GM21723 (cell line): ENCODE results near the gene DESI2.
"Not testable (repeated sequence)": the region's sequence is repeated elsewhere in the genome, so short reads cannot be mapped to it uniquely, and the experiment has no call there.

Source experiments
- ATAC-seq: cut with Tn5 transposase; IDR thresholded peaks from one replicate; pipeline ENCODE4 v1.9.1; 2021; ENCODE audit warnings: mild to moderate bottlenecking, moderate library complexity; ENCODE audit not compliant: unreplicated experiment

The DESI2 gene

GRCh38 chr1:244654108-244655038 lies 1.4 kb downstream of the DESI2 start:
- no peak for ATAC-seq

GRCh38 chr1:244655186-244655585 lies 2.3 kb downstream of the DESI2 start:
- no peak for ATAC-seq

GRCh38 chr1:244657421-244657820 lies 4.5 kb downstream of the DESI2 start:
- no peak for ATAC-seq

- ATAC-seq: no peak
These were observed 6.8 kb downstream of the DESI2 start for GRCh38 chr1:244659694-244660093.

DNA sequence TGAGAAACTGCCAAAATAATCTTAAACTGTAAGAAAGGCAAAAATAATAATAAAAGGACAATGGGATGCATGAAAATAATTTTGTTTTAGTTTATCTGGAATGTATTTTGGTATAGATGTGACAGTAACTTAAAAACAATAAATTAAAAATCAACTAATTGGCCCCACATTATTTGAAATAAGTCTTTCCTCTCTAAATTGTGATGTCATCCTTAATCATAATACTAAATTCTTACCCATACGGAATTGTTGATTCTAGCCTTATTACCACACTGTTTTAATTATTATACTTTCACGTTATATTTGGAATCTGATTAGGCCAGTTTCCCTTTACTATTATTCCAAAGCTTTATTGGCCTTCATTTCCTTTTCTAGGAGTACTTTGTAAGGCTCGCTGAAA lies 7.7 kb downstream of the DESI2 start:
- no peak for ATAC-seq

DNA sequence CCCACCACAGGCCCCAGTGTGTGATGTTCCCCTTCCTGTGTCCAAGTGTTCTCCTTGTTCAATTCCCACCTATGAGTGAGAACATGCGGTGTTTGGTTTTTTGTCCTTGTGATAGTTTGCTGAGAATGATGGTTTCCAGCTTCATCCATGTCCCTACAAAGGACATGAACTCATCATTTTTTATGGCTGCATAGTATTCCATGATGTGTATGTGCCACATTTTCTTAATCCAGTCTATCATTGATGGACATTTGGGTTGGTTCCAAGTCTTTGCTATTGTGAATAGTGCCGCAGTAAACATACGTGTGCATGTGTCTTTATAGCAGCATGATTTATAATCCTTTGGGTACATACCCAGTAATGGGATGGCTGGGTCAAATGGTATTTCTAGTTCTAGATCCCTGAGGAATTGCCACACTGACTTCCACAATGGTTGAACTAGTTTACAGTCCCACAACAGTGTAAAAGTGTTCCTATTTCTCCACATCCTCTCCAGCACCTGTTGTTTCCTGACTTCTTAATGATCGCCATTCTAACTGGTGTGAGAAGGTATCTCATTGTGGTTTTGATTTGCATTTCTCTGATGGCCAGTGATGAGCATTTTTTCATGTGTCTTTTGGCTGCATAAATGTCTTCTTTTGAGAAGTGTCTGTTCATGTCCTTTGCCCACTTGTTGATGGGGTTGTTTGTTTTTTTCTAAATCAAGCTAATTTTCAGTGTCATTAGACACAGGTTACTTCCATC lies 8.8 kb downstream of the DESI2 start:
- not testable (repeated sequence) for ATAC-seq

DNA sequence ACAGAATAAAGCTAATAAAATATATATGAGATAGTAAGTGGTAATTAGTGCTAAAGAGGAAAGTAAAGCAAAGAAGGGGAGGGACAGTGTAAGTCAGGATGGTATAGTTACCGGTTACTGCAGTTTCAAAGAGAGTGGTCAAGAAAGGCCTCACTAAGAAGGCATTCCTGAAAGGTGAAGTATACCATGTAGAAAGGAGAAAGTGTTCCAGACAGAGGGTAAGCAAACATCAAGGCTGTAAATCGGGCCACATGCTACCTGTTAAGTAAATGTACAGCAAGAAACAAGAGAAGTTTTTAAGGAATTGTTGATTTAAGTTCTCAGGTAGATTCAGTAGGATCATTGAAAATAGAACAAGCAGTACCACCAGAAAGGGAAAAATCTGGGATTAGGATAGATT lies 9.7 kb downstream of the DESI2 start:
- ATAC-seq: no peak

DNA sequence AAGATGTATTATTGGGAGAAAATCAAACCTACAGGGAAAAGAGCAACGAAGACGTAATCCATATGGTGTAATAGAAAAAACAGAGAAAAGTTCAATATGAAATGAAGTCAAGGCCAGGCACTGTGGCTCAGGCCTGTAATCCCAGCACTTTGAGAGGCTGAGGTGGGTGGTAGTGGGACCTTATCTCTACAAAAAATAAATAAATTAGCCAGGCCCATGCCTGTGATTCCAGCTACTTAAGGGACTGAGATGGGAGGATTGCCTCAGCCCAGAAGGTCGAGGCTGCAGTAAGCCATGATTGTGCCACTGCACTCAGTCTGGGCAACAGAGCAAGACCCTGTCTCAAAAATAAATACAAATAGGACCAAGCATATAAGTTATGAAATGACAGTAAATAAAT lies 11.4 kb downstream of the DESI2 start:
- no peak for ATAC-seq

- ATAC-seq: peak; percentile 86
These were observed 12.9 kb downstream of the DESI2 start for GRCh38 chr1:244665771-244666217.

DNA sequence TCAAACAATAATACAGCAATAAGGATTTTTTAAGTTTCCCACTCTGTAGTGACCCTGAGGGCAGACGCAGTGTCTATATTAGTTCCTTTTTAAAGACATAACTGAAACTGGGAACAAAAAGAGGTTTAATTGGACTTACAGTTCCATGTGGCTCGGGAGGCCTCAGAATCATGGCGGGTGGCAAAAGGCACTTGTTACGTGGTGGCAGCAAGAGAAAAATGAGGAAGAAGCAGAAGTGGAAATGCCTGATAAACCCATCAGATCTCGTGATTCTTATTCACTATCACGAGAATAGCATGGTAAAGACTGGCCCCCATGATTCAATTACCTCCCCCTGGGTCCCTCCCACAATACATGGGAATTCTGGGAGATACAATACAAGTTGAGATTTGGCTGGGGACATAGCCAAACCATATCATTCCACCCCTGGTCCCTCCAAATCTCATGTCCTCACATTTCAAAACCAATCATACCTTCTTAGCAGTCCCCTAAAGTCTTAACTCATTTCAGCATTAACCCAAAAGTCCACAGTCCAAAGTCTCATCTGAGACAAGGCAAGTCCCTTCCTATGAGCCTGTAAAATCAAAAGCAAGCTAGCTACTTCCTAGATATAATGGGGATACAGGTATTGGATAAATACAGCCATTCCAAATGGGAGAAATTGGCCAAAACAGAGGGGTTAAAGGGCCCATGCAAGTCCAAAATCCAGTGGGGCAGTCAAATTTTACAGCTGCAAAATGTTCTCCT lies 13.9 kb downstream of the DESI2 start:
- not testable (repeated sequence) for ATAC-seq

GRCh38 chr1:244667797-244668196 lies 14.9 kb downstream of the DESI2 start:
- ATAC-seq: no peak

GRCh38 chr1:244672946-244673682 lies 20.2 kb downstream of the DESI2 start:
- ATAC-seq: no peak

DNA sequence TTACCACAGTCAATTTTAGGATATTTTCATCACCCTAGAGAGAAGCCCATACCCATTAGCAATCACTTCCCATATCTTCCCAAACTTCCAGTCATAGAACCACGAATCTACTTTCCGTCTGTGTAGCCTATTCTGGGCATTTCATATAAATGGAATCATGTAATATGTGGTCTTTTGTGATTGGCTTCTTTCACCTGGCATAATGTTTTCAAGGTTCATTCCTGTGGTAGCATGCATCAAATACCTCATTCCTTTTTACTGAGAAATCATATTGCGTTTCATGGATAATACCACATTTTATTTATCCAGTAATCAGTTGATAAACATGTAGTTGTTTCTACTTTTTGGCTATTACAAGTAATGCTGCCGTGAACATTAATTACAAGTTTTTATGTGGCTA lies 21.5 kb downstream of the DESI2 start:
- ATAC-seq: no peak

GRCh38 chr1:244675167-244675566 lies 22.2 kb downstream of the DESI2 start:
- no peak for ATAC-seq

DNA sequence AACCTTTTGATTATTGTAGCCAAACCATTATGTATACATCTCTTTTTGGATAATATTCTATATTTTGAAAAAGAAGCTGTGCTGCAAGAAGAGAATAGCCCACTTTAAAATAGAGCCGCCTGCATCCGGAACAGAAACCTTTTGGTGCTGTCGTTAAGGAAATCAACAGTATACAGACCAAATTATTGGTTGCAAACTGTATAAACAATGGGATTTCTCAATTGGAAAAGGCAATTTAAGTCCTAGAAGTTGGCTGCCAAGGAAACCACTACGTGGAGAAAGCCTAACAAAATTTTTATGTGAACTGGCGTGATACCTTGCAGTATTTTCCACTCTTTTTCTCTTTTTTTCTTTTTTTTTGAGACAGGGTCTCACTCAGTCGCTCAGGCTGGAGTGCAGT lies 25.8 kb downstream of the DESI2 start:
- no peak for ATAC-seq

GRCh38 chr1:244680667-244681066 lies 27.7 kb downstream of the DESI2 start:
- no peak for ATAC-seq

DNA sequence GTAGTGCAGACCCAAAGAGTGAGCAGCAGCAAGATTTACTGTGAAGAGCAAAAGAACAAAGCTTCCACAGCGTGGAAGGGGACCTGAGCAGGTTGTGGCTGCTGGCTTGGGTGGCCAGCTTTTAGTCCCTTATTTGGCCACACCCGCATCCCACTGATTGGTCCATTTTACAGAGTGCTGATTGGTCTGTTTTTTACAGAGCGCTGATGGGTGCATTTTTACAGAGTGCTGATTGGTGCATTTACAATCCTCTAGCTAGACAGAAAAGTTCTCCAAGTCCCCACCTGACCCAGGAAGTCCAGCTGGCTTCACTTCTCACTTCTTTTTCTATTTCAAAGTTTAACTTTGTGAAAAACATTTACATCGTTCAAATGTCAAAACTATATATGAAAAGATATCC lies 29.2 kb downstream of the DESI2 start:
- ATAC-seq: not testable (repeated sequence)

GRCh38 chr1:244695937-244696336 lies 43.0 kb downstream of the DESI2 start:
- ATAC-seq: no peak

DNA sequence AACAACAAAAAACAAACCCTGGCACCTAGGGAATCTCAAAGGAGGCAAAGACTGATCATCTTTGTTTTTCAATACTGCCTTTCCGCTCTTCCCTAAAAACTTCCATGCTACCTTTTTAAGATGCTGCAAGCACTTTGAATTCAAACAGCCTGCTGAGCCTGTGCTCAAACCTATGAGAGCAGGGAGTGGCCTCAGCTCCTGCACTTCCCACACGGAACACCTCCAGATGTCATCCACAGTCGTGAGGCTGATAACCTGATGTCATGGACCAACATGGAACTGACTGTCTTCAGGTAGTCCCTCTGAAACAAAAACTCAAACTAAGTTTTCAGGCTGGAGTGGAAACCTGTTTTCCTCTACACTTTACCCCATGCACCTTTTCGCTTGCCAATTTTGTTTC lies 46.8 kb downstream of the DESI2 start:
- ATAC-seq: no peak

DNA sequence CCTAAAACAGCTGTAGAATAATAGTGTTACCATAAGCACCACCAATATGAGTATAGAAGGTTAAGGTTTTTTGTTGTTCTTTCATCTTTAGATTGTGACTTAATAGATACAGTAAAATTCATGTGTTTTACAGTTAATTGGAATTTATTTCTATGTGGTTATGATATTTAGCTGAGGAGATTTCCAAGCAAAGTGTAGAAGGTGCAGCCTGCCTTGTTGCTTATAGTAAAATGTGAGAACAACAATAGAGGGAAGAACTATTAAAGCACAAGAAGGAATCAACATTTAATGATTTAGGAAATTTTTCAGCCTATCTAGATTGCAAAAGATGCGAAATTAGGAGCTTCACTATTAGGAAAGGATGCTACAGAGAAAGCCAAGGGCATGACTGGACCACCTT lies 47.9 kb downstream of the DESI2 start:
- no peak for ATAC-seq

GRCh38 chr1:244702620-244703019 lies 49.7 kb downstream of the DESI2 start:
- ATAC-seq: no peak
